Heart right ventricle (tissue), 16 donors: ENCODE measurements around the gene SLC38A3. TPM values are rescaled to one million over a fixed set of nuclear protein-coding genes. Genes with fewer than 3 reads are reported as not detected.

ENCODE experiments used
- ATAC-seq, 8 donors: fragments of 200-7000 bp; cut with Tn5 transposase; one replicate each; pipeline ENCODE4 v1.9.1; 2020; ENCODE audit warnings: mild to moderate bottlenecking in 8 of 8, moderate library complexity in 8 of 8, moderate number of reproducible peaks in 1 of 8
- DNase-seq, 2 donors: peaks; one replicate each; pipeline ENCODE4 v3.0.0-alpha.2; 2020
- H3K27ac ChIP-seq, 10 donors: fragments of 200-600 bp; sonication (generic) in 2 of 10; one replicate each; pipeline versions ENCODE4 v1.5.0 to v1.8.0; 2020 to 2022; ENCODE audit warnings: mild to moderate bottlenecking in 3 of 10
- H3K27me3 ChIP-seq, 7 donors: fragments of 200-600 bp; one replicate each; pipeline ENCODE4 v1.8.0; 2021 to 2022; ENCODE audit warnings: mild to moderate bottlenecking in 2 of 7
- H3K36me3 ChIP-seq, 9 donors: fragments of 200-600 bp; sonication (generic) in 1 of 9; one replicate each; pipeline versions ENCODE4 v1.5.0 to v1.8.0; 2020 to 2022; ENCODE audit warnings: mild to moderate bottlenecking in 2 of 9
- H3K4me1 ChIP-seq, 9 donors: fragments of 200-600 bp; sonication (generic) in 1 of 9; one replicate each; pipeline versions ENCODE4 v1.5.0 to v1.8.0; 2020 to 2022; ENCODE audit warnings: mild to moderate bottlenecking in 4 of 9
- H3K4me3 ChIP-seq, 10 donors: fragments of 200-600 bp; sonication (generic) in 2 of 10; one replicate each; pipeline versions ENCODE4 v1.5.0 to v1.8.0; 2020 to 2022; ENCODE audit warnings: mild to moderate bottlenecking in 7 of 10, moderate library complexity in 2 of 10
- H3K9me3 ChIP-seq, 11 donors: fragments of 200-600 bp in 10 of 11; sonication (generic) in 2 of 11; one replicate each; pipeline versions ENCODE4 v1.5.0 to v1.8.0; 2013 to 2022; ENCODE audit warnings: mild to moderate bottlenecking in 2 of 11, control low read depth in 1 of 11, moderate library complexity in 1 of 11
- WGBS, 2 donors: extraction: QIAGEN DNeasy Blood & Tissue Kit; methylation state at CpG; one replicate each; pipeline ENCODE4 v1.1.7; 2013; ENCODE audit warnings: inconsistent platforms in 1 of 2; 5-methylcytosine and 5-hydroxymethylcytosine counted together
- intact Hi-C, 10 donors: fragments of 100-400 bp; cut with DNase I; formaldehyde crosslinking; loops; one replicate each; pipeline versions ENCODE4 v1.11.1 to v1.14.2; 2022
- polyA plus RNA-seq, 2 donors: library from polyadenylated mRNA; stranded (reverse); fragments of 200-250 nt; gene quantifications; one replicate each; pipeline ENCODE4 v1.2.3, GENCODE V29; 2013
- total RNA-seq, 10 donors: library from RNA; stranded (reverse); fragmentation: NEBNext Ultra II Directional in 3 of 10; extraction: Animal tissue kit (Norgen Biotek cat#: 25700) in 3 of 10; gene quantifications; one replicate each; pipeline versions ENCODE4 v1.2.1 to v1.2.4, GENCODE V29; 2021 to 2023
- TF ChIP-seq, protein P1 (sequence below), 9 donors: fragments of 200-600 bp; sonication (generic) in 2 of 9; IDR thresholded peaks; one replicate each; pipeline versions ENCODE4 v1.5.0 to v1.8.0; 2021 to 2022; ENCODE audit warnings: antibody characterized with exemption in 9 of 9, mild to moderate bottlenecking in 5 of 9, moderate library complexity in 1 of 9
- donor health status: Arrhythmogenic right ventricular cardiomyopathy.
- donor health status: ischemic (EF 13 %, LVEDD 7.1; RV severe dilation, severe dysfunction).
- donor health status: healthy with polysubstance abuse.
- donor health status: DM: no; HTN: yes; CAD: no.
- donor health status: DM: no; HTN: no; CAD: no.
- donor health status: ischemic (EF 25% LVEDD 6.9; RV normal size, moderate dysfunction).
- donor health status: ischemic (EF 25% LVEDD 5.7; RV mildly dilated, moderate dysfunction).
- donor health status: healthy.
- donor health status: DM: yes; HTN: yes; CAD: no.
- donor health status: Ischemic cardiomyopathy.
- donor health status: ischemic (EF 35%, LVEDD 5.7; RV mildly dilated, moderate dysfunction).
- donor health status: nonischemic (EF 11% LVEDD 7.7; RV severe dilation, severe dysfunction).
- donor health status: DM: yes; HTN: yes; CAD: no.
- donor health status: PGD.
- donor health status: ischemic (EF 29% LVEDD 5.4; RV normal size, mild dysfunction).
- donor health status: nonischemic (EF 23%, LVEDD 6.1; RV moderate dilation, normal function).

Gene SLC38A3
- total and polyA plus RNA-seq, 12 donors = 1.4 to 16.4 (median 11.2) TPM

DNA sequence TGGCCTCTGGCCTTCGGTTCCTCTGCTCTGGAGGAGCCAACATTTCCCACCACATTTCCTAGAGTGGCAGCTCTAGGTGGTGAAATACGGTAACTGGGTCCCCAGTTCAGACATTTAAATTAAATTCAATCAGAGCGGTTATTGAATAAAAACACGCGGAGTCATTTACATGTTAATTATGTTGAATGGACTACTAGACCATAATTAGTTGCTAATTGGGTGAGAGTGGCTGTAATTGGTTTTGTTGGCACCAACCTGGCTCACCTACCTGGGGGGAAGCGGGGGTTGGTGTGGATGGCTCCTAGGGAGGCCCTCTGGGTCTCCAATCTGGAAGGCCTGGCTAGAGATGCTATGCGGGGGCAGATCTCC is 37.2 kb upstream of the SLC38A3 start:
- Histone ChIP-seq H3K9me3 (no peaks in the 10 kb centered on the region), H3K36me3 (no peaks in the 10 kb centered on the region), H3K27me3 (no peaks in the 10 kb centered on the region), H3K4me3 (no peak overlapping the region), H3K4me1 (peaks cover 55 to 100% (median 90%) of the 10 kb centered on the region in 9 donors), H3K27ac (peak overlapping the region in 9 of 10 donors; percentile 73 to 91 (median 84))
- intact Hi-C loops = no loop called here
- no peak for ATAC-seq
- DNase-seq = no peak
- 83 to 85% methylated on average over 7 of the region's 7 CpGs for WGBS, 2 donors
- TF ChIP-seq, protein P1, sequence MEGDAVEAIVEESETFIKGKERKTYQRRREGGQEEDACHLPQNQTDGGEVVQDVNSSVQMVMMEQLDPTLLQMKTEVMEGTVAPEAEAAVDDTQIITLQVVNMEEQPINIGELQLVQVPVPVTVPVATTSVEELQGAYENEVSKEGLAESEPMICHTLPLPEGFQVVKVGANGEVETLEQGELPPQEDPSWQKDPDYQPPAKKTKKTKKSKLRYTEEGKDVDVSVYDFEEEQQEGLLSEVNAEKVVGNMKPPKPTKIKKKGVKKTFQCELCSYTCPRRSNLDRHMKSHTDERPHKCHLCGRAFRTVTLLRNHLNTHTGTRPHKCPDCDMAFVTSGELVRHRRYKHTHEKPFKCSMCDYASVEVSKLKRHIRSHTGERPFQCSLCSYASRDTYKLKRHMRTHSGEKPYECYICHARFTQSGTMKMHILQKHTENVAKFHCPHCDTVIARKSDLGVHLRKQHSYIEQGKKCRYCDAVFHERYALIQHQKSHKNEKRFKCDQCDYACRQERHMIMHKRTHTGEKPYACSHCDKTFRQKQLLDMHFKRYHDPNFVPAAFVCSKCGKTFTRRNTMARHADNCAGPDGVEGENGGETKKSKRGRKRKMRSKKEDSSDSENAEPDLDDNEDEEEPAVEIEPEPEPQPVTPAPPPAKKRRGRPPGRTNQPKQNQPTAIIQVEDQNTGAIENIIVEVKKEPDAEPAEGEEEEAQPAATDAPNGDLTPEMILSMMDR (IDR thresholded peaks at IDR 0.05) = no peak

DNA sequence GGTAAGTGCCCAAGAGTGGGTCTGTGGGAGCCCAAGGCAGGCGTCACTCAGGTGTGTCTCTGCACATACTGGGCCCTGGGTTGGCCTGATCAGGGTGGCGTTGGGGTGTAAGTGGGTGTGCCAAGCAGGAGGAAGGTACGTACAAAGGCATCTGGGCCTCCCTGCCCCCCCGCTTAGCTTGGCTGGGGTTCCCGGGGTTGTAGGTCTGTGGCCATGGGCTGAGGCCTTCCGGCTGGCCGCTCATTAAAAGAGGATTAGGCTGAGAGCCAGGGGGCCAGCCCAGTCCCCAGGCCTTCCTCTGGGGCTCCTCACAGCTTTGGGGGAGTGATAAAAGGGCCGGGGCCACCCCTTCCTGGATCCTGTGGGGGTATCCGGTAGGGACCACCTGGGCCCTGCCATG is 36.7 kb upstream of the SLC38A3 start:
- 53 to 63% methylated on average over 9 of the region's 9 CpGs for WGBS, 2 donors
- H3K27me3 ChIP-seq = no peaks in the 10 kb centered on the region
- peak overlapping the region; percentile 7 to 91 (median 84) for H3K27ac ChIP-seq
- intact Hi-C loops = no loop called here
- no peaks in the 10 kb centered on the region for H3K9me3 ChIP-seq
- ATAC-seq (peak in 6 of 8 donors; percentile 2 to 32 (median 7)), DNase-seq (peak in 1 of 2 donors; percentile 59)
- no peak overlapping the region for H3K4me3 ChIP-seq
- TF ChIP-seq, protein P1 (IDR thresholded peaks at IDR 0.05) = no peak
- H3K36me3 ChIP-seq = no peaks in the 10 kb centered on the region
- H3K4me1 ChIP-seq = peaks cover 55 to 98% (median 89%) of the 10 kb centered on the region in 9 donors

DNA sequence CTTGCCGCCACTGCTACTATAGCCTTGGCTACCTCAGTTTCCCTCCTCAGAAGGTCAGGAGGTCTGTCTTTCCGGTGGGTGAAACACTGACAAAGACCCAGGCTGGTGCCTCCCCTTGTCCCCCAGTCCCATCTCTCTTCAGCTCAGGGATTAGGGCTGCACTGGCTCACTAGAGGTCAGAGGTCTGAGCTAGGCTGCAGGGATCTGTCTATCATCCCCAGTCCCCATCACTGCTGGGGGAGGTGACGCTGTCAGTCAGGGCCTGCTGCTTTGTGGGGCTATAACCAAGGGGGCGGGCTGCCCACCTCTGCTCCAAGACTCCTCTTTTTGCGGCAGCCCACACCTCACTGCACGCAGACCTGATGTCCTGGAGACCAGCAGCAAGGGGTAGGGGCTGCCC is 36.3 kb upstream of the SLC38A3 start:
- H3K9me3 ChIP-seq = no peaks in the 10 kb centered on the region
- 74 to 85% methylated on average over 6 of the region's 6 CpGs for WGBS, 2 donors
- TF ChIP-seq, protein P1 (IDR thresholded peaks at IDR 0.05) = no peak
- intact Hi-C loops = no loop called here
- H3K4me3 ChIP-seq = no peak overlapping the region
- H3K27me3 ChIP-seq = no peaks in the 10 kb centered on the region
- DNase-seq (no peak), ATAC-seq (no peak)
- H3K36me3 ChIP-seq = peaks cover 0 to 3% (median 0%) of the 10 kb centered on the region in 9 donors
- peak overlapping the region; percentile 58 to 91 (median 84) for H3K27ac ChIP-seq
- peaks cover 55 to 94% (median 85%) of the 10 kb centered on the region in 9 donors for H3K4me1 ChIP-seq

DNA sequence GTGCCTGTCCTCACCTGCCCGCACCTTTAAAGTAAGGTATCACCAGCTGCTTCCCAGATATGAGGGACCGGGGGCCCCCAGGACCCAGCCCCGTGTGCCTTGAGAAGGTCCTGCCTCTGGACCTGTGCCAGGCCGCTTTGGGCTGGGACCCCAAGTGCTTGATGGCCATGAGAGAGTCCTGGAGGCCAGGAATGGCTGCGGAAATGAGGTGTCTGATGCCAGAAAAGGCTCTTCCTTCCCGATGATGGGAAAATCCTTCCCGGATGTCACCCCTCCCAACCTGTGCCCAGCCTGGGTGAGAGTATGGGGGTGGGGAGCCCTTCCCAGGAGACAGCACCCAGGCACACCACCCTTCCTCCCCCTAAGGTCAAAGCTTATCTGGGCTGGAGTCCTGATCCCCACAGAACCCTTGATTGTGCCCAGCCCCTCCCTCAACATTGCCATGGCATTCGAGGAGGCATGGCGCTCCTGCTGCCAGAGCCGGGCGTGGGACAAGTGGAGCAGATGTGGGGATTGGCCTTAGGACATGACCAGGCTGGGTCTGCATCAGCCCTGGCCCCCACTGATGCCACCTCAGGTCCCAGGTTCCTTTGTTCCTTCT is 35.7 kb upstream of the SLC38A3 start:
- DNase-seq (no peak), ATAC-seq (no peak)
- H3K4me3 ChIP-seq = no peak overlapping the region
- intact Hi-C loops = no loop called here
- no peaks in the 10 kb centered on the region for H3K9me3 ChIP-seq
- TF ChIP-seq, protein P1 (IDR thresholded peaks at IDR 0.05) = no peak
- 72 to 79% methylated on average over 11 of the region's 11 CpGs for WGBS, 2 donors
- H3K4me1 ChIP-seq = peaks cover 53 to 89% (median 79%) of the 10 kb centered on the region in 9 donors
- H3K27me3 ChIP-seq = no peaks in the 10 kb centered on the region
- H3K36me3 ChIP-seq = peaks cover 0 to 8% (median under 1%) of the 10 kb centered on the region in 9 donors
- H3K27ac ChIP-seq = peak overlapping the region; percentile 58 to 91 (median 84)
